Measurements from ENCODE around the gene NAT14.
"Not testable (repeated sequence)": the region's sequence is repeated elsewhere in the genome, so short reads cannot be mapped to it uniquely, and the experiment has no call there.

NAT14 gene, protein sequence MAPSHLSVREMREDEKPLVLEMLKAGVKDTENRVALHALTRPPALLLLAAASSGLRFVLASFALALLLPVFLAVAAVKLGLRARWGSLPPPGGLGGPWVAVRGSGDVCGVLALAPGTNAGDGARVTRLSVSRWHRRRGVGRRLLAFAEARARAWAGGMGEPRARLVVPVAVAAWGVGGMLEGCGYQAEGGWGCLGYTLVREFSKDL

DNA sequence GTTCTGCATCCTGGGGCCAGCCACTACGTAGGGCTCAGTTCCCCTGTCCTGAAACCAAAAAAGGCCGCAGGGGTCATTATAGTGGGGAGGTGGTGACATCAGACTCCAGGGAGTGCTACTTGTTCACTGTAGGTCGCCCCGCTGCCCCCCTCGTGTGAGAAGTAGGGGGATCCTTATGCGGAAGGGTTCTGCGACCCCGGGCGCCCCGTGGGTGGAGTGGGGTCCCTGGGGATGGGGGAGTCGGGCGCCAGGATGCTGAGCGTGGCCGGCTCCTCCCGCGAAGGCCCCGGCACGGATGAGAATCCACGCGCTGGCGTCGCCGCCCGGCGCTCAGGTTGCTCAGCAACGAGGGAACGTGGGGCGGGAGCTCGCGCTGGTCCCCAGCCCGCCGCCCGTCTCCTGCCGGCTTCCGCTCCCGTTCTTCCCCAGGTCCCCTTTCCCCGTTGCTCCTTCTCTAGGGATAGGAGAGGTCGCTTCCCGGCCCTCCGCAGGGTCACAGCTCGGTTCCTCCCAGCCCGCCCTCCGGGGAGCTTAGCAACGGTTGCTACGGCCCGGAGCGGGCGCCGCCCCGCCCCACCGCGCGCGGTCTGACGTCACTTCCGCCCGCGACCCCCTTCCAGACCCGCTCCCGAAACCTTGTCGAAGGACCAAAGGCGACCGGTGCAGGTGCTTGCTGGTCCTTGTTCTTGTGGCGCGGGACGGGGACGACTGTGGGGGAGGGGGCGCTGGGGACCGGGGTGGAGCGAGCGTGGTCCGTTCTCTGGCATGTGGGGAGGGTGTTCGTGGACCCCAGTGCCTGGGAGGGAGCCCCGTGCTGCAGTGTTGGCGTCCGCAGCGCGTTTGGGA lies at the start of gene NAT14:
TSS of gene NAT14 (plus strand) at position 596 of the 846 bp plus-strand sequence. CDS start 521 bp downstream, outside the sequence.
- no peak for DNase-seq

GRCh38 chr19:55436847-55437246 lies 48.1 kb upstream of the NAT14 start:
- DNase-seq, result no peak

DNA sequence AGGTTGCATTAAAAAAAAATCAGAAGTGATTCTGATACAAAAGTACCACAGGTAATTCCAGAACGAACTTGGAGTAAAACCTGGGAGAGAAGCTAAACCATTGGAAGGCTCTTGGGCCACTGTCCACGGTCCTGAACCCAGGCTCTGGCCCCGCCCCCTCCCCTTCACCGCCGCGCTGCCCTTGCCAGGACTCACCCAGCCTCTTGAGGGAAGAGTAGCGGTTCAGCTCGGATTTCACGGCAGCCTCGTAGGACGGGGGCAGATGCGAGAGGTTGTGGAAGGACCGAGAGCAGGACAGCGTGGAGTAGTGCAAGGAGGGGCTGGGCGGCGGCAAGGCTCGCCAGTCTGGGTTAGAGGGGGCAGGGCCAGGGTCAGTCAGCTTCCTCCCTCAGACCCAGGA lies 47.6 kb upstream of the NAT14 start:
- DNase-seq, result no peak

GRCh38 chr19:55439052-55439451 lies 45.9 kb upstream of the NAT14 start:
- DNase-seq, result no peak

DNA sequence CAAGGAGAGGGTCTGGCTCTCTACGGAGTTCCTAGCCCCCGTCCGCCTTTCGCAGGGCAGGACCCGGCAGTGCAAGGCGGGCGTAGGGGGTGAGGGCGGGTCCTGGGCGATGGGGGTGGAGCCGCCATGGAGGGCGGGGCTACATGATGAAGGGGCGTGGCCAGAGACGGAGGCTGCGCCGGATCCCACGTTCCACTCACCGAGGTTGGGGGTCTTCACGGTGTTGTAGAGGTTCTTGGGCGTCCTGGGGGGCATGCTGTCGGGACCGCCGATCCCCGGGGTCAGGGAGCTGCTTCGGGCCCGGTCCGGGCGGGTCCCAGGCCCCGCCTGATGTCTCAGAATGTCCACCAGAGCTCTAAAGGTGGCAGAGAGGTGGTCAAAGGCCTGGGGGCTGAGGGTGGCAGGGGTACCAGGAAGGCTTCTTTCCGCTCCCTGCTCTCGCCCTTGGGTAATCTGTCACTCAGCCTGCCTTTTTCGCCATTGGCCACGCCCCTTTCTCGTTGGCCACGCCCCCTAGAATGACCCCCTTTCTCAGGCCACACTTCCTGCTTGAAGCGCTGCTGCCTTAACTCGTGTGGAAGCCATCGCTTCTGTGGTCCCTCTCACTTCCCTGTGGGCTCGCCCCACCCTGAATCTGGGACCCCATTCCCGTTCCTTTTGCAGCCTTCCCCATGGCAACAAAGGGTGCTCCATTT lies 44.4 kb upstream of the NAT14 start:
- no peak for DNase-seq

DNA sequence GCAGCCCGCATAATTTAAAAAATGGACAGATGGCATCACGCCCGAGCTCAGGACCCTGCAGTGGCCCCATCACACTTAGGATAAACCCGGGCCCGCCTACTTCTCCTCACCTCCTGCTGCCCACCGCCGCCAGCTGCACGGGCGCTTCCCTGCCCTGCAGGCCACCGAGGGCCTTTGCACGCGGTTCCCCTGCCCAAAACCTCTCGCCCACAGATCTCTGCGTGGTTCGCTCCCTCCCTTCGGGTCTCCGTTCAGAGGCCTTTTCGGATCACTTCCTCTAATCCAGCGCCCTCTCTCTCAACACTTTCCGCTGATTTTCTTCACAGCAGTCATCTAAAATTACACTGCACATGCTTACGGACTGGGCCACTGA lies 43.7 kb upstream of the NAT14 start:
- no peak for DNase-seq

DNA sequence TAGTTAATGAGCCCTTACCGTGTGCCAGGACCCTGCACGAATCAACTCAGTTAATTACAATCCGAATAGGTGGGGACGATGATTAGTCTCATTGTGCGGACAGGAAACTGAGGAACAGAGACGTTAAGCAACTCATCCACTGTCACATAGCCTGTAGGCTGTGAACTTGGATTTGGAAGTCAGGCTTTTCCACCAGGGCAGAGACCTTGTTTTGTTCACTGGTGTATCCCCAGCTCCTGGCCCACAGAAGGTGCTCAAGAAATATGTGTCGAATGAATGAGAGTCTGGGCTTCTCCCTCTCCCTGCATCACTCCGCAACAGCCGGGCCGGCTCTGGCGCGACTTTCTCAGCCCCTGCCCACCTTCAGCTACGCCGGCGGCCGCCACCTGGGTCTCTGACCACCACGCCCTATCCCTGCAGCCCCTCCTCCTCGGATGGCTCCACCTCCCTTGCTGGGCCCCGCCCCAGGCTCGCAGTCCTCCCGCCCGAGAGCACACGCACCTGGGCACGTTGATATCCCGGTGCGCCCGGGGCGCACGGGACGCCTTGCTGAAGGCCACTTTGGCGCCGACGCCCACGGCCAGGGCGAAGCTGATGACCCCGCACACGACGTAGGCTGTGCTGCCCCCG lies 43.2 kb upstream of the NAT14 start:
- no peak for DNase-seq

- no peak for DNase-seq
These were observed 42.5 kb upstream of the NAT14 start for GRCh38 chr19:55442372-55442961.

DNA sequence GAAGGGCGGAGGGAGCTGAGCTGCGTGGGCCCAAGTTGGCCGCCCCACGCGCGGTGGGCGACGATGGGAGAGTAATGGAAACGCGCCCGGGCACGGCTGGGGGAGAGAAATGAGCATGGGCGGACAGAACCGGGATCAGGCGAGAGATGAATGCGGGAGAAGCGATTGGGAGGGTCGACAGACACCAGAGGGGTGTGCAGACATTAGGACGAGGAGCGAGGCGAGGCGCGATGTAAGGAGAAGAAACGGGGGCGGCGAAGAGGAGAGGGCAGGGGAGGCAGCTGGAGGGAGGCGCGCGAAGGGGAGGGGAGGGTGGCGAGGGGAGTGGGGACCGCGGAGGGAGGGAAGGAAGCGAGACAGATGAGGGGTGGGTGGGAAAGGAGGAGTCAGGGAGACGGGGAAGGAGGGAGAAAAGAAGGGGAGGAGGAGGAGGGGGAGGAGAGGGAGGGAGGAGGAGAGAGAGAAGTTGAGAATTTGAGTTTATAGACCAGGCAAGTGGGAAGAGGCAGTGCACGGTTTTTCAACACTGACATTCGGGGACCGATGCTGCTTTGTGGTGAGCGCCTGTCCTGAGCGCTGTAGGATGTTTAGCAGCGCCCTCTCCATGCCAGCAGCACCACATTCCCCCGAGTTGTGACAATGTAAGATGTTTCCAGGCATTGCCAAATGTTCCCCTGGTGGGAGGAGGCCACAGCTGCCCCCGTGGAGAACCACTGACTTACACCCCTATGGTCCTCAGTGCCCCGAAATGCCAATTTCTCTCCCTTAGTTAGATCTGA lies 41.8 kb upstream of the NAT14 start, which contains the start of gene SHISA7:
TSS of gene SHISA7 (minus strand) at position 256 of the 779 bp plus-strand sequence. CDS start 437 bp downstream, outside the sequence.
- DNase-seq, result no peak

DNA sequence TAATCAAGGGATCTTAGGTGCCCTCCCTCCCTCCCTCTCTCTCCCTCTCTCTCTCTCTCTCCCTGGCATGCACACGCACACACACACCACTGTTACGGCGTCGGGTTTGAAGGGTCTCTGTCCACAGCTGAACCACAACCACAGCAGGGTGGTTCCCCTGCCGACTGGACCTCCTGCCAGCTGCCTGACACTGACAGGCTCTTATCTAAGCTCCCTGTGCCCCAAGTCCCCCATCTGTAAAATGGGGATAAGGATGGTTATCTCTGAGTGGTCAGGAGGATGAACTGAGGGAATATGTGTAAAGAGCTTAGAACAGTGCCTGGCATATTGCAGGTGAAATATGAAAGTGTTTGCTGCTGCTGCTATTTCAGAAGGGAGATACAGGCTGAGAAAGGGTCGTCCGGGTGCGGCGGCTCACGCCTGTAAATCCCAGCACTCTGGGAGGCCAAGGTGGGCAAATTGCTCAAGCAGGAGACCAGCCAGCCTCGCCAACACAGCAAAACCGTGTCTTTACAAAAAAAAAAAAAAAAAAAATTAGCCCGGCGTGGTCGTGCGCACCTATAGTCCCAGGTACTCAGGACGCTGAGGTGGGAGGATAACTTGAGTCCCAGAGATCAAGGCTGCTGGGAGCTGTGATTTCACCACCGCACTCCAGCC lies 41.0 kb upstream of the NAT14 start:
- DNase-seq, result no peak

DNA sequence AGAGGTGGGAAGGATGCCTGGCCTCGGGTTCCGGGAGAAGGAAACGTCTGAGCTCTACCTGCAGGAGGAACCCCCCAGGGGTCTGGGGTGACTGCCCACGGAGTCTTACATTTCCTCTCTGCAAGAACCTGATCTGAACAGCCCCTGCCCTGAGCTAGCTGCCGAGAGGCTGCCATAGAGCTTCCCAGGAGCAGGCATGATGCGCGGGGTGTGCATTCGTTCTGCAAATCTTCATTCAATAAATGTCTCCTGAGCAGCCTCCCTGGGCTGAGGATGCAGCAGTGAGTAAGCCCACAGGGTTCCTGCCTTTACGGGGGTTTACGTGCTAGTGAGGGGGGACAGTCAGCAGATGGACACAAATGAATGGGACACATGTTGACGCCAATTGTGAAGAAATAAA lies 40.3 kb upstream of the NAT14 start:
- no peak for DNase-seq

DNA sequence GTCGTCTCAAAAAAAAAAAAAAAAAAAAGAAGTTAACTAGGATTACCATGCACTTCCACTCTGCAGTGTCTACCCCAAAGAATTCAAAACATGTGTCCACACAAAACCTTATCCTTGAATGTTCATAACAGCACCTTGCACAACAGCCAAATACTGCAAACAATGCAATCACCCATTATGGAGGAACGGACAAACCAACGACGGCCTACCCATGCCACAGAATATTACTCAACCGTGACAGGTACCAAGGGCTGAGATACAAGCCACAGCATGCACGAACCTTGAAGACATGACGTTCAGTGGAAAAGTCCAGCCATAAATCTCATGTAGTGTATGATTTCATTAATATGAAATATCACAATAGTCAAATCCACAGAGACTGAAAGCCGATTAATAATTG lies 38.9 kb upstream of the NAT14 start:
- DNase-seq, result no peak

DNA sequence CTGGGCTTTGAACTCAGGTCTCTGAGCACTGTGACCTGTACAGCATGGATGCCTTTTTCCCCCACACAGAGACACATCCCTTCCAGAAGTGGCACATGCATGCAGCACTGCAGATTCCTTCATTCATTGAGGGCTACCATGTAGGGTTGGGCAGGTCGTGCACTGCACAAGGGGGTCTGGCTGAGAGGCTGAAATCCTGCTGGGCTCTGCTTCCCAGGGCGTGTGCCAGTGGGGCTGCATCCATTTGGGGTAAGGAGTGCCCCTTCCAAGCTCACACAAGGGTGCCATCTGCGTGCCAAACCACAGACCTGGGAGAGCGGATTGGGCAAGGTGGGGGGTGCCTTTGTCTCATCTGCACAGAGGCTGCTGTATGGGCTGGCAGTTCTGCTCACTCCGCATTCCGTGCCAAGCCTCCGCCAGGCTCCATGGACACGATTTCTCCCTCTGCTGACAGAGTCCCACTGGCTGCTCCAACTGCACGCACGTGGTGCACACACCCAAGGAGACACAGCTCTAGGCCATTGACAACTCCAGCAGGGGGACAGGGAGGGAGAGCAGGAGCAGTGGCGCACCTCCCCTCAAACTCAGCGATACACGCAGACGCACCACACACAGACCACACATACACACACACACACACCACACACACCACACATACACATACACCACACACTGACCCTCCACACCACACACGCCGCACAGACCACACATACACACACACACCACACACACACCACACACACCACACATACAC lies 37.4 kb upstream of the NAT14 start:
- DNase-seq, result no peak

- DNase-seq, result not testable (repeated sequence)
These were observed 36.9 kb upstream of the NAT14 start for GRCh38 chr19:55448175-55448490.

DNA sequence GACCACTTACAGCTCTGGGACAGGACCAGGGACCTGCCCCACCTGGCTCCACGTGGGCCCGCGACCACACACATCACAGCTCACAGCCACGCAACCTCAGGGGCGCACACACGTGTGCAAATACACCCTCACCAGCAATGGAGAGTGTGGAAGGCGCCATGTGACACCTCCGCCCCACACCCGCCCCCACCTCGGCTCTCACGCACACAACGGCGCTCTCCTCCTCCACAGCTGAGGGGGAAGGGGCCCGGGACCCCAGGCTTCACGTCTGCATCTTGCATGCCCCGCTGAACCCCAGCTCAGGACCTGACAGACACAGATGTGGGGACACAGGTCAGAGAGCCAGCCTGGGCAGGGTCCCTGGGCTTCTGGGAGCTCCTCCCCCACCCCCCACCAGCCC lies 35.5 kb upstream of the NAT14 start:
- no peak for DNase-seq

DNA sequence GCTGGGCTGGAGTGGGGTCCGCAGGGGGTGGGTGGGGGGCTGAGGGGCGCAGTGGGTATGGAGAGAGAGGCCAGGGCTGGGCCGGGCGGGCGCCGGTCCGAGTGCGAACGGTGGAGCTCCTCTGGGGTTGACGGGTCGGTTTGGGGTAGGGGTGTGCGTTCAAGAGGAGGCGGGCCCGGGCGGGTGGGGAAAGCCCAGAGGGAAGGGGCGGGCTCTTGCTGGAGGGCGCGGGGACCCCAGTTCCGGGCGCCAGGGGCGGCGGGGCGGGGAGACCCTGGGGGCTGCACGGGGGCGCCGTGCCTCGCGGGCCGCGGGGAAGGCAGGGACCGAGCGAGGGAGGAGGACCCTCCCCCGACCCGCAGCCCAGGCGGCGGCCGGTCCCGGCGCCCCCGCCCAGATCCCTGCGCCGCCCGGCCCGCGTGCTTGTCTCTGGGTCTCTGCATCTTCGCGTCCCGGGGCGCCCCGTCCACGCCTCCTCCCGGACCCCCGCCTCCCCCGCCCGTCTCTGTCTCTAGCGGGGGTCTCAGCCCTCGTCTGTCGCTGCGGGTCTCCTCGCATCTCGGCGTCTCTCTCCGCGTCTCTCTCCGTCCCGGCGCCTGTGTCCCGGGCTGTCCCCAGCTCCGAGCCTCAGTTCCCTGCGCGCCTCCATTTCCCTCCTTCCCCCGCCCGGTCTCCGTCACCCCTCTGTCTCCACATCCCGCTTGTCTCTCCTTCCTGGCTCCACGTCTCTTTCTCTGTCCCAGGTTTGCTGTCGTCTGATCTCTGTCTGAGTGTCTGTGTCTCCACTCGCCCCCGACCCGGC lies 33.6 kb upstream of the NAT14 start:
- no peak for DNase-seq

DNA sequence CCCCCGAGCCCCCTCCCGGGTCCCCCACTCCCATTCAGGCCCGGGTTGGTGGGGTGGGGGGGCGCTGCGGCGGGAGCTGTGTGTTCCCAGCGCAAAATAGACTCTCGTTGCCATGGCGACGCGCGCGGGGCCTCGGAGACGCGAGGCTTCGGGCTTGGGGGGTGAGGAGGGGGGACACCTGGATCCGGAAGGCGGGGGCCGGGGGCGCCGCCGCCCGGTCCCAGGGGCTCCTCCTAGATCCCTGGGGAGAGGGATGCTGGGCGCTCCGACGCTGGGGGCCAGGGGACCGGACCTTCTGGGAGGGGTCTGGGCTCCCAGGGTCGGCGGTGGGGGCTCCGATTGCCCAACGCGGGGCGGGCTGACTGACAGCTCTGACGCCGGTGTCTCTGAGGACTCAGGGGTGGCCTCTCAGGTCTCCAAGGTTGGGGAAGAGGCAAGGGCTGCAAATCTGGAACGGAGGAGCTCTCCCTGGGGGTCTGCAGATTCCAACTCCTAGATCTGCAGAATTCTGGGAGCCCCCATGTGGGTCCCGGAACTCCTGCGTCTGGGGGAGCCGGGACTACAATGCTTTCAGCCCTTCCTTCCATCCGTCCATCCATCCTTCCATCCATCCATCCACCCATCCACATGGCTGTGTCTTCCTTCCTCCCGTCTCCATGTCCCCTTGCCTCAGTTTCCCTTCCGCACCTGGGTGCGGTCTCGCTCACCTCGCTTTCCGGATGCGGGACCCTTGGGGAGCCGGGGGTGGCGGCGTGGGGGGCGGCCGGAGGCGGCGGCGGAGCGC lies 32.8 kb upstream of the NAT14 start:
- no peak for DNase-seq

GRCh38 chr19:55452749-55453346 lies 32.1 kb upstream of the NAT14 start:
- no peak for DNase-seq
